Activated CD4-positive, alpha-beta T cell treated with anti-CD3 and anti-CD28 coated beads, Interleukin-2, amount 10 ng/mL, durations not matched to agents 7 days and 5 days (primary cell): Measurements from ENCODE around the gene CCDC9. TPM values are rescaled to one million over a fixed set of nuclear protein-coding genes. Genes with fewer than 3 reads are reported as not detected.

Source experiments
- CTCF ChIA-PET: fragments of 350-600 bp; sonication (Branson Sonifier 250); formaldehyde crosslinking; loops from one replicate; lab custom pipeline; 2021; ENCODE audit warnings: antibody characterized with exemption; lab: Charles Lee
- POLR2A ChIA-PET: fragments of 350-600 bp; sonication (Branson Sonifier 250); formaldehyde crosslinking; loops from one replicate; lab custom pipeline; 2021; ENCODE audit warnings: antibody characterized with exemption; lab: Charles Lee
- DNase-seq: peaks from one replicate; pipeline ENCODE4 v3.0.0-alpha.2; 2020
- H3K27ac Mint-ChIP-seq: one replicate; pipeline ENCODE4 v1.8.0; 2021; ENCODE audit warnings: mild to moderate bottlenecking, moderate library complexity, mixed read lengths
- H3K27me3 Mint-ChIP-seq: one replicate; pipeline ENCODE4 v1.8.0; 2021; ENCODE audit warnings: mixed read lengths
- H3K36me3 Mint-ChIP-seq: one replicate; pipeline ENCODE4 v1.8.0; 2021; ENCODE audit warnings: low read depth, mixed read lengths
- H3K4me1 Mint-ChIP-seq: one replicate; pipeline ENCODE4 v1.8.0; 2021; ENCODE audit warnings: mixed read lengths
- H3K4me3 Mint-ChIP-seq: one replicate; pipeline ENCODE4 v1.8.0; 2021; ENCODE audit warnings: mild to moderate bottlenecking, moderate library complexity, mixed read lengths
- H3K9me3 Mint-ChIP-seq: one replicate; pipeline ENCODE4 v1.8.0; 2021; ENCODE audit warnings: mixed read lengths
- total RNA-seq, 2 experiments: library from RNA; stranded (reverse); gene quantifications; one replicate each; pipeline ENCODE4 v1.2.3, GENCODE V29; 2021

The CCDC9 gene
- total RNA-seq, 2 experiments from 2014 or later: 20.4 to 24.1 TPM

GRCh38 chr19:47227352-47228167 lies 28.8 kb upstream of the CCDC9 start:
- CTCF ChIA-PET: interaction anchor here (0.6 to 5.8 kb wide), 6 partner anchors 11 to 215 kb away, joined by 3 to 78 read pairs (median 4); no protein-coding TSS in a partner anchor

GRCh38 chr19:47228168-47228936 lies 28.0 kb upstream of the CCDC9 start:
- ChIA-PET CTCF (interaction anchor here (0.6 to 5.8 kb wide), 4 partner anchors 11 to 215 kb away, joined by 3 to 78 read pairs (median 32); no protein-coding TSS in a partner anchor), POLR2A (interaction anchor here (0.6 kb wide), 1 partner anchor 10 kb away, joined by 6 read pairs; no protein-coding TSS in a partner anchor)
- Mint-ChIP-seq H3K9me3 (no peaks in the 10 kb centered on the region), H3K27me3 (no peaks in the 10 kb centered on the region), H3K4me3 (peak overlapping the region; percentile 76), H3K36me3 (peaks cover 9% of the 10 kb centered on the region), H3K4me1 (peaks cover 35% of the 10 kb centered on the region), H3K27ac (no peak overlapping the region)
- DNase-seq: peak; percentile 43

More at GRCh38 chr19:47227352-47228167, 28.8 kb upstream of the CCDC9 start:
- Mint-ChIP-seq H3K27ac (peak overlapping the region; percentile 84), H3K27me3 (no peaks in the 10 kb centered on the region), H3K4me1 (peaks cover 31% of the 10 kb centered on the region), H3K36me3 (peaks cover 9% of the 10 kb centered on the region), H3K9me3 (no peaks in the 10 kb centered on the region), H3K4me3 (peak overlapping the region; percentile 76)
- POLR2A ChIA-PET: no interaction called here
- DNase-seq: peak; percentile 61

- ChIA-PET CTCF (interaction anchor here (1.5 kb wide), 1 partner anchor 15 kb away, joined by 8 read pairs; no protein-coding TSS in a partner anchor), POLR2A (interaction anchor here (0.5 to 1.4 kb wide), 3 partner anchors 71 to 126 kb away, joined by 3 read pairs; partner anchors contain the start of gene ZC3H4)
- peak; percentile 49 for DNase-seq
- Mint-ChIP-seq H3K27ac (no peak overlapping the region), H3K36me3 (peaks cover 8% of the 10 kb centered on the region), H3K9me3 (no peaks in the 10 kb centered on the region), H3K27me3 (no peaks in the 10 kb centered on the region), H3K4me1 (peaks cover 37% of the 10 kb centered on the region), H3K4me3 (no peak overlapping the region)
These were observed 27.2 kb upstream of the CCDC9 start for GRCh38 chr19:47228937-47229675.

- H3K4me1 Mint-ChIP-seq: peaks cover 37% of the 10 kb centered on the region
- no peaks in the 10 kb centered on the region for H3K9me3 Mint-ChIP-seq
- H3K36me3 Mint-ChIP-seq: peaks cover 8% of the 10 kb centered on the region
- H3K4me3 Mint-ChIP-seq: no peak overlapping the region
- peak; percentile 23 for DNase-seq
- CTCF ChIA-PET: interaction anchor here (1.5 kb wide), 1 partner anchor 14 kb away, joined by 8 read pairs; no protein-coding TSS in a partner anchor
- H3K27me3 Mint-ChIP-seq: no peaks in the 10 kb centered on the region
- POLR2A ChIA-PET: interaction anchor here (0.5 to 1.4 kb wide), 3 partner anchors 72 to 127 kb away, joined by 3 read pairs; partner anchors contain the start of gene ZC3H4
- H3K27ac Mint-ChIP-seq: no peak overlapping the region
These were observed 26.7 kb upstream of the CCDC9 start for GRCh38 chr19:47229676-47230053.

- Mint-ChIP-seq H3K4me1 (peaks cover 37% of the 10 kb centered on the region), H3K27ac (peak overlapping the region; percentile 47), H3K9me3 (no peaks in the 10 kb centered on the region), H3K27me3 (peaks cover 1% of the 10 kb centered on the region), H3K4me3 (peak overlapping the region; percentile 56), H3K36me3 (peaks cover 7% of the 10 kb centered on the region)
- DNase-seq: peak; percentile 84
- ChIA-PET POLR2A (interaction anchor here (0.5 to 1.4 kb wide), 2 partner anchors 73 to 127 kb away, joined by 3 read pairs; no protein-coding TSS in a partner anchor), CTCF (interaction anchor here (1.5 kb wide), 1 partner anchor 14 kb away, joined by 8 read pairs; no protein-coding TSS in a partner anchor)
These were observed 26.0 kb upstream of the CCDC9 start for GRCh38 chr19:47230054-47230920.

GRCh38 chr19:47230921-47231214 lies 25.5 kb upstream of the CCDC9 start, which contains the start of gene BBC3:
TSS of gene BBC3 (minus strand) at chr19:47231199. CDS start at chr19:47228431, 2,768 bp downstream.
- Mint-ChIP-seq H3K4me3 (peak within 1 kb of the TSS; percentile 72), H3K27me3 (peaks cover 3% of the 10 kb centered on the region), H3K27ac (peak within 1 kb of the TSS; percentile 89), H3K4me1 (peaks cover 32% of the 10 kb centered on the region), H3K9me3 (no peaks in the 10 kb centered on the region), H3K36me3 (peaks cover 2% of the 10 kb centered on the region)
- POLR2A ChIA-PET: no interaction called here
- CTCF ChIA-PET: no interaction called here
- no peak for DNase-seq

GRCh38 chr19:47231215-47232054 lies 24.9 kb upstream of the CCDC9 start:
- Mint-ChIP-seq H3K4me3 (peak overlapping the region; percentile 72), H3K4me1 (peaks cover 32% of the 10 kb centered on the region), H3K36me3 (peaks cover 2% of the 10 kb centered on the region), H3K27me3 (peaks cover 3% of the 10 kb centered on the region), H3K27ac (peak overlapping the region; percentile 89), H3K9me3 (no peaks in the 10 kb centered on the region)
- CTCF ChIA-PET: interaction anchor here (1.0 to 4.4 kb wide), 5 partner anchors 9 to 21 kb away, joined by 3 to 39 read pairs (median 5); no protein-coding TSS in a partner anchor
- POLR2A ChIA-PET: no interaction called here
- DNase-seq: peak; percentile 92

GRCh38 chr19:47232422-47233211 lies 23.7 kb upstream of the CCDC9 start:
- Mint-ChIP-seq H3K4me3 (peak overlapping the region; percentile 72), H3K4me1 (peaks cover 23% of the 10 kb centered on the region), H3K27me3 (peaks cover 3% of the 10 kb centered on the region), H3K36me3 (peaks cover 2% of the 10 kb centered on the region), H3K27ac (peak overlapping the region; percentile 89), H3K9me3 (no peaks in the 10 kb centered on the region)
- ChIA-PET CTCF (interaction anchor here (0.7 to 4.4 kb wide), 8 partner anchors 8 to 102 kb away, joined by 3 to 39 read pairs (median 4); partner anchors contain the start of gene SAE1), POLR2A (no interaction called here)
- peak; percentile 36 for DNase-seq

GRCh38 chr19:47236072-47236675 lies 20.2 kb upstream of the CCDC9 start:
- CTCF ChIA-PET: interaction anchor here (1.2 kb wide), 1 partner anchor 10 kb away, joined by 3 read pairs; no protein-coding TSS in a partner anchor
- peaks cover 2% of the 10 kb centered on the region for H3K36me3 Mint-ChIP-seq

More at GRCh38 chr19:47236072-47236675, 20.2 kb upstream of the CCDC9 start:
- POLR2A ChIA-PET: no interaction called here
- Mint-ChIP-seq H3K4me1 (peaks cover 26% of the 10 kb centered on the region), H3K9me3 (no peaks in the 10 kb centered on the region), H3K4me3 (no peak overlapping the region), H3K27ac (no peak overlapping the region), H3K27me3 (peaks cover 8% of the 10 kb centered on the region)
- no peak for DNase-seq
